Measurements from ENCODE around the gene XDH.

XDH gene

DNA sequence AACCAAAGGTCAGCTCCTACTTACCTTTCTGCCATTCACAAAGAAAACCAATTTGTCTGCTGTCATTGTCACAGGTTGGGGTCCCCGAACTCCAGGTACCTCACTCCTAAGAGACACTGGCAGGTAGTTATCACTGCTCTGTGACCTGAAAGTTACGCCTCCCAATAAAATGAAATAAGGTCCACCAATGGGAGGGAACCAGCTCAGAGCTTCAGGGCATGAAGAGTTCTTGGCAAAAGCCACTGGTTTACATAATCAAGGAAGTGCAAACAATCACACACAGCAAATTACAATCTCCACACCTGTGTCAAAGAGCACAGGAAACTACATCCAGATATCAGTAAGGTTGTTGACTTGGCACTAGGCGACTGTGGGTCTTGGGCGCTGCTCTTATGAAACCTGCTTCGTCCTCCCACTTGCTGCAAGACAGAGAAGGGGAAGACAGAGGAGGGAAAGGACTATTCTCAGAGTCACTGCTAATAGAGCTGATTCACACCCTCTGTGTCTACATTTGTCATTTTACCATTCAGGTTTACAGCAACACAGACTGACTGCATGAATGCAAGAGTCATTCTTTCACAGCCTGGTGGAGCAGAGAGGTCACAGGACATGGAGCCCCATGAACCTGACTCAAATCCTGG is at the start of gene XDH:
Gene XDH (minus strand): TSS at position 142 of the 641 bp plus-strand sequence. CDS start 76 bp downstream, at position 66.
- no peak for DNase-seq
- in situ Hi-C loops (cut with MboI; ENCODE audit: low pct_unique_long_range_greater_than_20kb, low sequenced_read_pairs), result no loop called here

GRCh38 chr2:31457651-31458050 is 43.1 kb upstream of the XDH start:
- in situ Hi-C loops (cut with MboI; ENCODE audit: low pct_unique_long_range_greater_than_20kb, low sequenced_read_pairs), result no loop called here
- DNase-seq, result no peak

DNA sequence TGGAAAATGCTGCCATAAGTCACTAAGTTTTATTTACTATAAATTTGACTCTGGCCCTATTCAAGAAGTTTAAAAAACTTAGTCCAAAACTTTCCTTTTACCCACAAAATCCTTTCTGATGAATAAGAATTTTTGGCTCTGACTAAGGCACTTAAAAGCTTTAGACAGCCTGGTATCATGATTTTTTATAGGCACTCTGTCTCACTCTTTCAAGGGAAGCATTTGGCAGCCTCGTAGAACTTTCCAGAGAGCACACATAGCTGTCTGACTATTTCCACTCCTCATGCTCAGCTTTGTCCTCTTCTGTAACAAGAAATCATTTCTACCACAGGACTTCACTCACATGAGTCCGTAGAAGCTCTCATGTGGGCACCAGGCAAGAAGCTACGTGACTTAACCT is 32.3 kb upstream of the XDH start:
- in situ Hi-C loops (cut with MboI; ENCODE audit: low pct_unique_long_range_greater_than_20kb, low sequenced_read_pairs), result no loop called here
- DNase-seq, result no peak

- in situ Hi-C loops (cut with MboI; ENCODE audit: low pct_unique_long_range_greater_than_20kb, low sequenced_read_pairs), result no loop called here
- no peak for DNase-seq
Observed at GRCh38 chr2:31442376-31442775, 27.8 kb upstream of the XDH start.

GRCh38 chr2:31440764-31441163 is 26.2 kb upstream of the XDH start:
- no peak for DNase-seq
- in situ Hi-C loops (cut with MboI; ENCODE audit: low pct_unique_long_range_greater_than_20kb, low sequenced_read_pairs), result no loop called here

- no peak for DNase-seq
- in situ Hi-C loops (cut with MboI; ENCODE audit: low pct_unique_long_range_greater_than_20kb, low sequenced_read_pairs), result no loop called here
Observed at GRCh38 chr2:31434911-31435310, 20.4 kb upstream of the XDH start.

DNA sequence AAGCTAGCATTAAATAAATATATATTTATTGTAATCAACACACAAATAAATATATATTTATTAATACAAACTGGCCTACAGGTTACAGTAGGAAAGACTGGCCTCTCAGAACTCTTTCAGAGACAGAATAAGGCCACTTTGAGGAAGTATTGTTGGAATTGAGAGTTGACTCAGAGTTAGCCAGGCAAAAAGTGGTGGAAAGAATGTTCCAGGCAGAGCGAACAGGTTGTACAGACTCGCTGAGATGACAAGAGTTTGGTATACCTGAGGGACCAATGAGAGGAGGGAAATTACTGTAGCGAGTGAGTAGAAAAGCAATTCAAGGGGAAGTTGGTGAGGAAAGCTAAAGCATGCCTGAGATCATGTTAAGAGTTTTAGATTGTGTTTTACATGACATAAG is 19.0 kb upstream of the XDH start:
- in situ Hi-C loops (cut with MboI; ENCODE audit: low pct_unique_long_range_greater_than_20kb, low sequenced_read_pairs), result no loop called here
- no peak for DNase-seq

DNA sequence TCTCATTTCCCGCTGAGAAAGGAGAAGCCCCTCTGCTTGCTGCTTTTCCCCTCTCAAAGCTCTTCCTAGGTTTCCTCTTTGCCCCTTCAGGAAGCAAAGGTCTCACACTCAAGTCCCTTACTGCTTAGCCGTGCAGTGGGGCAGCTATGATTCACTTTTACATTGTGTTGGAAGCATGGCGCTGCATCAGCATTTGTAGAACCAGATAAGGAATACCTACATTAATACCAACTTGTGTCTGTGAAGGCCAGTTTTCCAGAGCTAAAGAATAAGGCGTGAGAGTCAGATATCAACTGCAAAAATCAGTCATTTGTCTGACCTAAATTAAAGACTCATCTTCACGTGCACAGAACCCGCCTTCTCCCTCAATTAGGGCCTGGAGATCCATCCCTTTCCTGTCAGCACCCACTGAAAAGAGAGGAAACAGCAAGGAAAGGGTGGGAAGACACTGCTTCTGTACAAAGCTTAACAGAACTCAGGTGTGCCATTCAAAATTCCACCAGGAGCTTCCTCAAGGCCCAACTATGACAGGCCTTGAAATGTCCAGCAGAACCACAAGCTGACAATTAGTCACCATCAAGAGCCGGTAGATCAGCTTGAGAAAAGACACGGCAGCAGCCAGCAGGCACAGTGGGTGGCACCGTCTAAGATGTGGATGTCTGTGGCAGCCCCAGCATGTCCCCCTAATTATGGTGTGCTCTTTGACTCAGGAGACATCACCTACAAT is 16.1 kb upstream of the XDH start:
- in situ Hi-C loops (cut with MboI; ENCODE audit: low pct_unique_long_range_greater_than_20kb, low sequenced_read_pairs), result no loop called here

GRCh38 chr2:31429759-31430438 is 15.4 kb upstream of the XDH start:
- in situ Hi-C loops (cut with MboI; ENCODE audit: low pct_unique_long_range_greater_than_20kb, low sequenced_read_pairs), result no loop called here
- no peak for DNase-seq

More for the DNA sequence above, 16.1 kb upstream of the XDH start:
- DNase-seq, result no peak

GRCh38 chr2:31429040-31429439 is 14.5 kb upstream of the XDH start:
- DNase-seq, result no peak
- in situ Hi-C loops (cut with MboI; ENCODE audit: low pct_unique_long_range_greater_than_20kb, low sequenced_read_pairs), result no loop called here

- in situ Hi-C loops (cut with MboI; ENCODE audit: low pct_unique_long_range_greater_than_20kb, low sequenced_read_pairs), result no loop called here
- DNase-seq, result no peak
Observed at GRCh38 chr2:31428001-31428418, 13.5 kb upstream of the XDH start.

- in situ Hi-C loops (cut with MboI; ENCODE audit: low pct_unique_long_range_greater_than_20kb, low sequenced_read_pairs), result no loop called here
- no peak for DNase-seq
Observed at GRCh38 chr2:31426096-31426495, 11.6 kb upstream of the XDH start.

DNA sequence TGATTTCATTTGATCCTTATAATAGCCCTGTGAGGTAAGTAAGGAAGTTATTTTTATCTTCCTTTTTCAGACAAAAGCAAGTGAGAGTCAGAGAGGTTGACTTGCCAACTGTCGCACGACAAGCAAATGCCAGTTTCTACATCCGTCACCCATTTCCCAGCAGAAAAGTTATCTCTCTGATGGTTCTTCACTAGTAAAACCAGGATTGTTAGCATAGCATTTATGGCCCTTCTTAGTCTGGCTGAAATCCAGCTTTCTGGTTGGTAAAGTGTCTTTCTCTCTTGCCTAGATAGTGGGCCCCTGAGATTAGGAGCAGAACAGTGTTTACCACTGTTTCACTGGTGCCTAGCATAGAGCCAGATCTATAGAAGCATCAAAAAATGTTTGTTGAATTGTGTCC is 7.1 kb upstream of the XDH start:
- DNase-seq, result no peak
- in situ Hi-C loops (cut with MboI; ENCODE audit: low pct_unique_long_range_greater_than_20kb, low sequenced_read_pairs), result no loop called here

- in situ Hi-C loops (cut with MboI; ENCODE audit: low pct_unique_long_range_greater_than_20kb, low sequenced_read_pairs), result no loop called here
- DNase-seq, result no peak
Observed at GRCh38 chr2:31420936-31421335, 6.4 kb upstream of the XDH start.

- in situ Hi-C loops (cut with MboI; ENCODE audit: low pct_unique_long_range_greater_than_20kb, low sequenced_read_pairs), result no loop called here
- no peak for DNase-seq
Observed at GRCh38 chr2:31419386-31419785, 4.8 kb upstream of the XDH start.

- in situ Hi-C loops (cut with MboI; ENCODE audit: low pct_unique_long_range_greater_than_20kb, low sequenced_read_pairs), result no loop called here
- no peak for DNase-seq
Observed at GRCh38 chr2:31415421-31415820, 879 bp upstream of the XDH start.

DNA sequence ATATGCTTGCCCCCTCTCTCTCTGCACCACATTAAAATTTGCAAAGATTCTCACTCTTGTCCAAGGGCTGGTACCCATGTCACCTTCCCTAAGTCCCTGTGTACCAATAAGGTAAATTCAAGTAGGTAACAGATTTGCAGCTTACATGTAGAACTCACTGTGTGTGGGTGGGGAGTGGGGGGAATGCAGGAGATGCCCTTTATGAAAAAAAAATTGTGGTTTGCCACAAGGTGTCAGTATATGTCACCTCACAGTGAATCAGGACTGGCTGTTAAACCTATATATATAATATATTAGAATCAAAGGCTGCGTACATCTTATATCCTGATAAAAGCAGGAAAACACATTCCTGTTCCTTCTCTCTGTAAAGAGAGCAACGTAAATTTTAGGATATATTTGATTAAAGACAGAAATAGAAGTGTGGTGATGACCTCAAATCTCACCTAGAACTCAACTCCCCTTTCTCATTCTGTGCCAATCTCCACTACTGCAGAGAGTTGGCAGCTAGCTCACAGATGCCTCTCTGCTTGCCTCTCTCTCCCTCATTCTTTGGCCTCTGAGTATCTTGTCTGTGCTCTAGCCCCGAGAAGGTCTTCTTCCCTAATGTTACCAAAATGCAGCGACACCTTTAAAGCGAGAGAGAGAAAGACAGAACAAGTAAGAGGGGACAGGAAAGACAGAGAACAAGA is 536 bp downstream of the XDH start:
- DNase-seq, result peak; percentile 17
- in situ Hi-C loops (cut with MboI; ENCODE audit: low pct_unique_long_range_greater_than_20kb, low sequenced_read_pairs), result no loop called here

DNA sequence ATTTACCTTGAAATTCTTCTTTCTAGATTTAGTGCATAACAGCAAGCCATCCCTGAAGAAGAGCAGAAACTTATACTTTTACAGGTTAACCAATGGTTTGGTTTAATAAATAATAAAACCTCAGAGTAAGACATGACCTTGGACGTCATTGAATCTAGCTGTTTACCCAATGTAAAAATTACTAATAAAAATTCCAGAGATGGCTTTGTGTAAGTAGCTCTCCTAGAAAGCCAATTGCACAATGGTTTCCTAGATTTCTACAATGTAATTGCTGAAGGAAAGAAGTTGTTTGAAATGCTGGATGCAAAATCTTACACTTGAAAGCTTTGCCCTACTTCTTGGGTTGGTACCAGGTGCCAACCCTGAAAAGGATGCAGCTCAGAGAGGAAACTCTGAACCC is 1.5 kb downstream of the XDH start:
- in situ Hi-C loops (cut with MboI; ENCODE audit: low pct_unique_long_range_greater_than_20kb, low sequenced_read_pairs), result no loop called here
- no peak for DNase-seq

DNA sequence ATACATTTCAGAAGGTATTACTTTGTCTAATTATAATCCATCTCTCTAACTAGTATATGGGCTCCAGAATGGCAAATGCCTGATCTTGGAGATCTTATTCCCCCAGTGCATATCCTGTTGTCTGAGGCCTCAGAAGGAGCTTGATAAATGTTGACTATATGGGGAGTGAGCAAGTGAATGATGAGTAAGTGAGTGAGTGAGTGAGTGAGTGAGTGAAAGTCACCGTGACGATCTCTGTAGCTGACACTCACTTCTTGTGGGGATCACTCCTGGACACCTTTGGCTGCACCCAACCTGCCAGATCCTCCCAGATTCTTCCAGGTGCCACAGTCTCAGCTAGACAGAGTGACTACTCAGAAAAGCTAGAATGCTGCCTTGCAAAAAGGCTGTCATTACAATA is 2.8 kb downstream of the XDH start:
- no peak for DNase-seq
- in situ Hi-C loops (cut with MboI; ENCODE audit: low pct_unique_long_range_greater_than_20kb, low sequenced_read_pairs), result no loop called here
